ENCODE results near the gene CREB3L2. TPM values are rescaled to one million over a fixed set of nuclear protein-coding genes. Genes with fewer than 3 reads are reported as not detected.
"Not testable (repeated sequence)": the region's sequence is repeated elsewhere in the genome, so short reads cannot be mapped to it uniquely, and the experiment has no call there.

Gene CREB3L2
- total and polyA plus RNA-seq, 9 donors = 15.4 to 48.9 (median 32.7) TPM

DNA sequence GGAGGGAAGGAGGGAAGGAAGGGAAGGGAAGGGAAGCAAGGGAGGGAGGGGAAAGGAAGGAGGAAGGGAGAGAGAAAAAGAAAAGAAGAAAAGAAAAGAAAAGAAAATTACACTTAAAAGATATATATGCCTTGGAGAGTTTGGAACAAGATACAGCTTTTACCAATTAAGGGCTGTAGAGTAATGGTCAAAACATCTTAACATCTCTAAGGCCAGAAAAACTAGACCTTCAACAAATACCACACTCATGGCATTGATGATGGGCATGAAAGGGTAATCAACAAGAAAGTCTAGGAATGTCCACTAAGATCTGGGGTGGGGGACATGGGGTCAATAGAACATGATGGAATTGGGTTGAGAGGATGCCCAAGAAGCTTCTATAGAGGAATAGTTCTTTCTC is 74.5 kb downstream of the CREB3L2 start:
- H3K4me3 ChIP-seq (ENCODE audit: low read length) = no peak overlapping the region
- H3K4me1 ChIP-seq (ENCODE audit: control insufficient read depth, insufficient read depth, low read length) = no peaks in the 10 kb centered on the region
- H3K27ac ChIP-seq (ENCODE audit: low read length) = no peak overlapping the region
- peaks cover 30% of the 10 kb centered on the region for H3K36me3 ChIP-seq (ENCODE audit: control insufficient read depth, insufficient read depth, low read length)
- no peaks in the 10 kb centered on the region for H3K9me3 ChIP-seq (replicated peaks; ENCODE audit: control insufficient read depth, low read depth, low read length)
- H3K27me3 ChIP-seq (ENCODE audit: control insufficient read depth, insufficient read depth, low read length) = no peaks in the 10 kb centered on the region
- no peak for DNase-seq

DNA sequence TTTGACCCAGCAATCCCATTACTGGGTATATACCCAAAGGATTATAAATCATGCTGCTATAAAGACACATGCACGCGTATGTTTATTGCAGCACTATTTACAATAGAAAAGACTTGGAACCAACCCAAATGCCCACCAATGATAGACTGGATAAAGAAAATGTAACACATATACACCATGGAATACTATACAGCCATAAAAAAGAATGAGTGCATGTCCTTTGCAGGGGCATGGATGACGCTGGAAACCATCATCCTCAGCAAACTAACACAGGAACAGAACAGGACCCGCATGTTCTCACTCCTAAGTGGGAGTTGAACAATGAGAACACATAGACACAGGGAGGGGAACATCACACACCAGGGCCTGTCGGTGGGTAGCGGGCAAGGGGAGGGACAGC is 75.7 kb downstream of the CREB3L2 start:
- H3K4me3 ChIP-seq (ENCODE audit: low read length); H3K4me1 ChIP-seq (ENCODE audit: control insufficient read depth, insufficient read depth, low read length); H3K9me3 ChIP-seq (replicated peaks; ENCODE audit: control insufficient read depth, low read depth, low read length); H3K27ac ChIP-seq (ENCODE audit: low read length); H3K27me3 ChIP-seq (ENCODE audit: control insufficient read depth, insufficient read depth, low read length); DNase-seq: not testable (repeated sequence)
- no CpG with 5 or more reads among the region's 6 CpGs for WGBS (ENCODE audit: insufficient coverage)
- peaks cover 30% of the 10 kb centered on the region for H3K36me3 ChIP-seq (ENCODE audit: control insufficient read depth, insufficient read depth, low read length)

DNA sequence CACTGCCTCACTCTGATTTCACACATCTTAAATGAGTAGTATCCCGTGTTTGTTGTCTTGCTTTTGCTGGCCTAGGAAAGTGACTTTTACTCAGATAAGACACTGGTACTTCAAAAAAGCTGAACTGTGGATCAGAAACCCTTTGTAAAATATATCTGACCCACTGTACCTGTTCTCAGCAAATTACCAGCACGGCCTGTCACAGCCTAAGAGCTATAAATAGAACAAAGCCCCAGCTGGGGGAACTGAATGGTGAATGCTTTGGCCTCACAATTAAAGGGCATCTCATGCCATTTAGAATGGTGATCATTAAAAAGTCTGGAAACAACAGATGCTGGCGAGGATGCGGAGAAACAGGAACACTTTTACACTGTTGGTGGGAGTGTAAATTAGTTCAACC is 76.1 kb downstream of the CREB3L2 start:
- WGBS (ENCODE audit: insufficient coverage) = no CpG with 5 or more reads among the region's 4 CpGs
- no peak for DNase-seq
- Histone ChIP-seq H3K4me1 (ENCODE audit: control insufficient read depth, insufficient read depth, low read length) (no peaks in the 10 kb centered on the region), H3K4me3 (ENCODE audit: low read length) (no peak overlapping the region), H3K9me3 (replicated peaks; ENCODE audit: control insufficient read depth, low read depth, low read length) (no peaks in the 10 kb centered on the region), H3K27me3 (ENCODE audit: control insufficient read depth, insufficient read depth, low read length) (no peaks in the 10 kb centered on the region), H3K27ac (ENCODE audit: low read length) (no peak overlapping the region), H3K36me3 (ENCODE audit: control insufficient read depth, insufficient read depth, low read length) (peaks cover 30% of the 10 kb centered on the region)

DNA sequence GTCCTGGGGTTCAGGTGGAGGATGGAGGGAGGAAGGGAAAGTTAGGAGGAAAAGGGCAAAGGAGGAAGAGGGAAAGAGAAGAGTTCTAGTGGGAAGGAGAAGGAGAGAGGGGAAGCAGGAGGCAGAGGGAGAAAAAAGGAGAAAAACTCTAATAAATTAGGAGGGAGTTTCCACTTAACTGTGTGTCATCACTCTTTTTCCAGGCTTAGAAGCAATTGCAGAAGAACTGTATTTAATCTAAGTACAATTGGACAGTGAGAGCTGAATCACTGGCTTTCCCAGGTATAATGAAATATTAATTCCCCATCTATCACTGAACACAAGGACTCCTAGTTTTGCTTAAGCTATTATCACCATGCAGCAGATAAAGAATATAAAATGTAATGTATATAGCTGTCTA is 76.8 kb downstream of the CREB3L2 start:
- no peak for DNase-seq
- no peaks in the 10 kb centered on the region for H3K9me3 ChIP-seq (replicated peaks; ENCODE audit: control insufficient read depth, low read depth, low read length)
- H3K4me3 ChIP-seq (ENCODE audit: low read length) = no peak overlapping the region
- H3K27me3 ChIP-seq (ENCODE audit: control insufficient read depth, insufficient read depth, low read length) = no peaks in the 10 kb centered on the region
- no peaks in the 10 kb centered on the region for H3K4me1 ChIP-seq (ENCODE audit: control insufficient read depth, insufficient read depth, low read length)
- peaks cover 33% of the 10 kb centered on the region for H3K36me3 ChIP-seq (ENCODE audit: control insufficient read depth, insufficient read depth, low read length)
- H3K27ac ChIP-seq (ENCODE audit: low read length) = no peak overlapping the region

DNA sequence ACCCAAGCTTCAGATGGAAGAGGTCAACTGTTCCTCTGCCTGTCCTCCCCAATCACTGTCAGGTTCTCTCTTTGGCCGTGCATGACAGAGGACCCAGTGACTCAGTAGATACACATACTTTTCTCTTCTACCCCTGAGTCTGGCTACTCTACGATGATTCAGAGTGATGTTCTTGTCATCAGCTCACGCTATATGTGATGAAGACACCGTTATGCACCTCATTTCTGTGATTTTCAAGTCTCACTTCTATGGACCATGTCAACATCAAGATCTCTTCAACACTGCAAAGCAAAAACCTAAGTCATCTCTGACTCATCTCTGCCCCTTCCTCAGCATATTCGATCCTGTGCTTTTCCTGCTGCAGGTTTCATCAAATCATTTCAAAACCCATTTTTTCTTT is 78.5 kb downstream of the CREB3L2 start:
- Histone ChIP-seq H3K27me3 (ENCODE audit: control insufficient read depth, insufficient read depth, low read length) (no peaks in the 10 kb centered on the region), H3K36me3 (ENCODE audit: control insufficient read depth, insufficient read depth, low read length) (peaks cover 33% of the 10 kb centered on the region), H3K27ac (ENCODE audit: low read length) (no peak overlapping the region), H3K4me1 (ENCODE audit: control insufficient read depth, insufficient read depth, low read length) (no peaks in the 10 kb centered on the region), H3K9me3 (replicated peaks; ENCODE audit: control insufficient read depth, low read depth, low read length) (no peaks in the 10 kb centered on the region), H3K4me3 (ENCODE audit: low read length) (no peak overlapping the region)
- 94% methylated on average over 5 of the region's 5 CpGs for WGBS (ENCODE audit: insufficient coverage)
- no peak for DNase-seq

DNA sequence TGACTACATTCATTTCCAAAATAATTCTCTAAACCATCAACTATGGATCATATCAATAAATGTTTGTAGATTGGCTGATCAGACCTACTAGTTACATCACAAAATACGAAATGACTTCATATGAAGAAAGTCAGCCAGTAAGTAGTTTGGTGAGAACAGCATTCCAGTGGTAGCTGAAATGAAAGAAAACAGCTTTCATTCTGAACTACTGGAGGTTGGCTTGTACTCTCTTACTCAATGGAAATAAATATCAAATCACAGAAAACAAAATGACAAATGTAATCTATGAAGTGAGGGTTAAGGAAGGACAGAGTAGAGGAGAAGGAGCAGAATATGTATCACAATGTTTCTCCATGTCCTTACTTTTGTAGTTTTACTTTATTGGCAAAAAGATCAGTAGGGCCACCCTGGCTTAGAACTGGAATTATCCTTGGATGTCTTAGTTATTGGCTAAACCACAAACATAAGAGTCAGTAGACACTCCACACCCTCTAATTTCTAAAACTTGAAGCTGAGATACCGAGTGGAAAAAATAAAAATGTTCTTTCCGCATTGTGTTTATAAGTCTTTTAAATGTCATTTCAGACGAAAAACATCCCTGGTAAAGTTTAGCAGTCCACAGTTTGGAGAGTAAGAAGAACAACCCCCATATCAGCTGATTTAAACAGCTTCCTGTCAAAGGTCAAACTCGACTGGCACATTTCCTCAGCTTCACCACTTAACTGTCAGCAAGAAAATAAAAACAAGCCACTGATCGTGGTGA is 81.1 kb downstream of the CREB3L2 start:
- Histone ChIP-seq H3K27ac (ENCODE audit: low read length) (no peak overlapping the region), H3K4me3 (ENCODE audit: low read length) (no peak overlapping the region), H3K4me1 (ENCODE audit: control insufficient read depth, insufficient read depth, low read length) (no peaks in the 10 kb centered on the region), H3K36me3 (ENCODE audit: control insufficient read depth, insufficient read depth, low read length) (peaks cover 16% of the 10 kb centered on the region), H3K9me3 (replicated peaks; ENCODE audit: control insufficient read depth, low read depth, low read length) (no peaks in the 10 kb centered on the region), H3K27me3 (ENCODE audit: control insufficient read depth, insufficient read depth, low read length) (no peaks in the 10 kb centered on the region)
- WGBS (ENCODE audit: insufficient coverage) = 40% methylated on average over 1 of the region's 6 CpGs
- DNase-seq = no peak

DNA sequence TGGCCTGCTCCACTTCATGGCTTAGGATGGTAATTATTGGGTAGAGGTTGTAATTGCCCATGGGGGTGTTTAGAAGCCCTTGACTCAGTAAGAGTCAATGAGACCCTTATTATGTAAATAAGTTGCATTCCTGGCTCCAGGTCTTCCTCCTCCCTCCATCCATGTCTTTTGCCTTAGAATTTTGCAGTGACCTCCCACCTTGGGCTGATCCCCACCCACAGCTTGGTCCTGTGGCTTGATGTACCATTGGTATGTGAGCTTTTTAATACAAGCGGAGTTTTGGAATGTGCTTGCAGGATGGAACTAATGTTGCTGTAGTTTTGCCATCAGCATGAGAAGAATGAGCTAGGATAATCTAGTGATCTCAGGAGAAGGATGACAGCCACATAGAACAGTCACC is 81.9 kb downstream of the CREB3L2 start:
- 100% methylated on average over 1 of the region's 1 CpG for WGBS (ENCODE audit: insufficient coverage)
- DNase-seq = no peak
- Histone ChIP-seq H3K4me1 (ENCODE audit: control insufficient read depth, insufficient read depth, low read length) (no peaks in the 10 kb centered on the region), H3K27ac (ENCODE audit: low read length) (no peak overlapping the region), H3K36me3 (ENCODE audit: control insufficient read depth, insufficient read depth, low read length) (peaks cover 10% of the 10 kb centered on the region), H3K27me3 (ENCODE audit: control insufficient read depth, insufficient read depth, low read length) (no peaks in the 10 kb centered on the region), H3K9me3 (replicated peaks; ENCODE audit: control insufficient read depth, low read depth, low read length) (no peaks in the 10 kb centered on the region), H3K4me3 (ENCODE audit: low read length) (no peak overlapping the region)

DNA sequence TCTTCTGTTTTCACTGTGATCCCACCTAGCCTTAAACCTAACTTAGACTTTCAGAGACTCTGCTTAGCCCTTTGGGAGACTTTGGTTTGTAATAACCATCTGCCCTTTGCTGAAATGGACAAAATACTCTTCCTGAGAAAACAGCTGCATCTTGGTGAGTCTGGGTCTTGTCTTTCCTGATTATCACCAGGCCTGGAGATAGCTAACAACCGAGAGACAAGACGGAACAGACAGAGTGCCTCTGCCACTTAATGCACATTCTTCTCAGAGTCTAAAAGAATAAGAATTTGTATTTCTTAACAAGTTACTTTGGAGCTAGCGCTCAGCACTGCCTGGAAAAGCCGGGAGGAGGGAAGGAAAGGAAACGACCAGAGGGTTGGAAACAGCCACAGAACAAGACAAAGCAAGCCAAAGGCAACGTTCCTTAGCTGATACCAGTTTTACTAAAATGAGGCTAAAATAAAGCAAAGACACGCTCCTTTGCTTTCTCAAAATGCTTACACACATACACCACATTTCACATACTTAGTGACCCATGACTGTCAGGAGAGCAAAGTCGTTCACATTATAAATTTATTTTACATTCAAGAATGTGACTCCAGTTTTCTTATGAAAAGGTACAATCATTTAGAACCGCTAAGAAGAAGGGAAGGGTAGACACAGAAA is 84.8 kb downstream of the CREB3L2 start:
- Histone ChIP-seq H3K4me1 (ENCODE audit: control insufficient read depth, insufficient read depth, low read length) (no peaks in the 10 kb centered on the region), H3K4me3 (ENCODE audit: low read length) (no peak overlapping the region), H3K9me3 (replicated peaks; ENCODE audit: control insufficient read depth, low read depth, low read length) (no peaks in the 10 kb centered on the region), H3K36me3 (ENCODE audit: control insufficient read depth, insufficient read depth, low read length) (peaks cover 17% of the 10 kb centered on the region), H3K27me3 (ENCODE audit: control insufficient read depth, insufficient read depth, low read length) (no peaks in the 10 kb centered on the region), H3K27ac (ENCODE audit: low read length) (no peak overlapping the region)
- DNase-seq = no peak
- WGBS (ENCODE audit: insufficient coverage) = 28% methylated on average over 4 of the region's 9 CpGs

DNA sequence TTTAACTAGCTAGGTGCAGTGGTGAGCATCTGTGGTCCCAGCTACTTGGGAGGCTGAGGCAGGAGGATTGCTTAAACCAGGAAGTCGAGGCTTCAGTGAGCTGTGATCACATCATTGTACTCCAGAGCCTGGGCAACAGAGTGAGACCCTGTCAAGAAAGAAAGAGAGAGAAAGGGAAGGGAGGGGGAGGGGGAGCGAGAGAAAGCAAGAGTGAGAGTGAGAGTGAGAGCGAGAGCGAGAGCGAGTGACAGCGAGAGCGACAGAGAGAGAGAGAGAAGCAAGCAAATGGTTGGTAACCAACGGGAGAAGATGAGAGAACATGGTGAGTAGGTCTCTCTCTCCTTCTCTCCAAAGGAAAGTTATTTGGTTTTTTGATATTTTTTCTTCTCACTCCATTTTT is 85.3 kb downstream of the CREB3L2 start:
- H3K4me3 ChIP-seq (ENCODE audit: low read length) = no peak overlapping the region
- no peak overlapping the region for H3K27ac ChIP-seq (ENCODE audit: low read length)
- 100% methylated on average over 7 of the region's 8 CpGs for WGBS (ENCODE audit: insufficient coverage)
- H3K4me1 ChIP-seq (ENCODE audit: control insufficient read depth, insufficient read depth, low read length) = no peaks in the 10 kb centered on the region
- no peaks in the 10 kb centered on the region for H3K27me3 ChIP-seq (ENCODE audit: control insufficient read depth, insufficient read depth, low read length)
- H3K9me3 ChIP-seq (replicated peaks; ENCODE audit: control insufficient read depth, low read depth, low read length) = no peaks in the 10 kb centered on the region
- peaks cover 21% of the 10 kb centered on the region for H3K36me3 ChIP-seq (ENCODE audit: control insufficient read depth, insufficient read depth, low read length)
- no peak for DNase-seq

DNA sequence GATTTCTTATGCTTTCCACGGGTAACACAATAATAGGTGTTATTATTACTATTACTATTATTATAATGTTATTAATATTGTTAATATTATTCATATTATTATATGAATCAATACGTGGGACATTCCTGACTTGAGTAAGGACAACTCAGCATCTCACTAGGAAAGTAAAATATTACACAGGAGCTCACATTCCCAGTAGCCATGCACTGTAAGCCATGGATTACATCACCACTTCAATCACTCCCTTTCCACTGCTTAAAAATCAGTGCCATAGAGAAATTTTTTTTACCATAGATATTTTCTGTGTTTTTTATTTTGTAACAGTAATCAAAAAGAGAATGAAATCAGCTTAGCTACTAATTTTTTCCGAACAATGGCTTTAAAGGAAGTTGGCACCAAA is 86.6 kb downstream of the CREB3L2 start:
- Histone ChIP-seq H3K4me1 (ENCODE audit: control insufficient read depth, insufficient read depth, low read length) (no peaks in the 10 kb centered on the region), H3K27me3 (ENCODE audit: control insufficient read depth, insufficient read depth, low read length) (no peaks in the 10 kb centered on the region), H3K36me3 (ENCODE audit: control insufficient read depth, insufficient read depth, low read length) (peaks cover 28% of the 10 kb centered on the region), H3K27ac (ENCODE audit: low read length) (no peak overlapping the region), H3K4me3 (ENCODE audit: low read length) (no peak overlapping the region), H3K9me3 (replicated peaks; ENCODE audit: control insufficient read depth, low read depth, low read length) (no peaks in the 10 kb centered on the region)
- DNase-seq = no peak
- WGBS (ENCODE audit: insufficient coverage) = no CpG with 5 or more reads among the region's 3 CpGs
